ENCODE measurements around the gene HDAC7.
"Not testable (repeated sequence)": the region's sequence is repeated elsewhere in the genome, so short reads cannot be mapped to it uniquely, and the experiment has no call there.

The HDAC7 gene

GRCh38 chr12:47811581-47812484, 7.9 kb downstream of the HDAC7 start:
- DNase-seq, result no peak

GRCh38 chr12:47811072-47811396, 8.7 kb downstream of the HDAC7 start:
- no peak for DNase-seq

GRCh38 chr12:47809518-47809917, 10.2 kb downstream of the HDAC7 start:
- DNase-seq, result not testable (repeated sequence)

- peak; percentile 51 for DNase-seq
Measured at GRCh38 chr12:47808574-47809365, 10.9 kb downstream of the HDAC7 start.

GRCh38 chr12:47808050-47808449, 11.7 kb downstream of the HDAC7 start:
- peak; percentile 88 for DNase-seq

- no peak for DNase-seq
Measured at GRCh38 chr12:47807338-47807737, 12.4 kb downstream of the HDAC7 start.

- DNase-seq, result no peak
Measured at GRCh38 chr12:47805417-47805816, 14.3 kb downstream of the HDAC7 start.

GRCh38 chr12:47804171-47804570, 15.5 kb downstream of the HDAC7 start:
- no peak for DNase-seq

GRCh38 chr12:47803191-47803875, 16.4 kb downstream of the HDAC7 start:
- DNase-seq, result no peak

GRCh38 chr12:47802312-47802711, 17.4 kb downstream of the HDAC7 start:
- no peak for DNase-seq

- DNase-seq, result no peak
Measured at GRCh38 chr12:47801904-47802246, 17.8 kb downstream of the HDAC7 start.

GRCh38 chr12:47801170-47801903, 18.4 kb downstream of the HDAC7 start:
- peak; percentile 34 for DNase-seq

GRCh38 chr12:47800582-47800981, 19.1 kb downstream of the HDAC7 start:
- DNase-seq, result no peak

GRCh38 chr12:47799357-47799955, 20.2 kb downstream of the HDAC7 start:
- DNase-seq, result no peak

GRCh38 chr12:47798382-47798948, 21.2 kb downstream of the HDAC7 start:
- no peak for DNase-seq

GRCh38 chr12:47797441-47797840, 22.3 kb downstream of the HDAC7 start:
- peak; percentile 45 for DNase-seq

GRCh38 chr12:47795814-47796411, 23.8 kb downstream of the HDAC7 start:
- no peak for DNase-seq

GRCh38 chr12:47795121-47795813, 24.4 kb downstream of the HDAC7 start:
- no peak for DNase-seq

GRCh38 chr12:47794679-47795078, 25.0 kb downstream of the HDAC7 start:
- no peak for DNase-seq

GRCh38 chr12:47793015-47793681, 26.6 kb downstream of the HDAC7 start:
- DNase-seq, result no peak

Data from CD4-positive, alpha-beta T cell treated with Interferon gamma for 1 hour (primary cell).